H1 (cell line): Measurements from ENCODE around the gene ABHD4. TPM values are rescaled to one million over a fixed set of nuclear protein-coding genes. Genes with fewer than 3 reads are reported as not detected.

Experiments
- BACH1 ChIP-seq: IDR thresholded peaks from 2 replicates; pipeline ENCODE4 v1.6.1; 2012; ENCODE audit warnings: low read length, improper control_type of control experiment
- CTCF ChIP-seq, 3 experiments: IDR thresholded peaks; 1 replicate in 2 of 3; 2 replicates in 1 of 3; pipeline versions ENCODE4 v1.5.1 to v1.6.1; 2011; ENCODE audit warnings: low read length in 3 of 3, mild to moderate bottlenecking in 3 of 3, inconsistent platforms in 2 of 3, low read depth in 1 of 3, moderate library complexity in 1 of 3; ENCODE audit not compliant: insufficient read depth in 1 of 3; ENCODE audit errors: control extremely low read depth in 1 of 3
- MAFK ChIP-seq: IDR thresholded peaks from 2 replicates; pipeline ENCODE4 v1.6.1; 2012; ENCODE audit warnings: low read depth, mild to moderate bottlenecking, improper control_type of control experiment, low read length
- SIN3A ChIP-seq, 2 experiments: IDR thresholded peaks in 1 of 2; conservative IDR thresholded peaks in 1 of 2; 2 replicates each; pipeline ENCODE4 v1.6.1; 2011 to 2012; ENCODE audit warnings: low read length in 2 of 2, improper control_type of control experiment in 1 of 2, low read depth in 1 of 2, mild to moderate bottlenecking in 1 of 2
- SP1 ChIP-seq: IDR thresholded peaks from 2 replicates; pipeline ENCODE4 v1.6.1; 2011; ENCODE audit warnings: low read depth, low read length
- SRF ChIP-seq: IDR thresholded peaks from 2 replicates; pipeline ENCODE4 v1.6.1; 2011; ENCODE audit warnings: mild to moderate bottlenecking, low read depth, low read length, moderate library complexity
- TAF1 ChIP-seq: IDR thresholded peaks from 2 replicates; pipeline ENCODE4 v1.6.1; 2011; ENCODE audit warnings: mild to moderate bottlenecking, low read depth, low read length
- polyA plus RNA-seq, 7 experiments: library from polyadenylated mRNA; depleted of rRNA in 3 of 7; stranded (reverse) in 5 of 7; unstranded in 2 of 7; fragments of >200 nt in 5 of 7; fragments of 200-250 nt in 2 of 7; gene quantifications; 1 replicate in 5 of 7; 2 replicates in 1 of 7; 4 replicates in 1 of 7; pipeline versions ENCODE4 v1.2.1 to v1.2.3, GENCODE V29; 2011 to 2013; ENCODE audit warnings: missing spikeins in 2 of 7, mixed read lengths in 2 of 7
- total RNA-seq: library from RNA; stranded (reverse); fragmentation: NEBNext Ultra II Directional; extraction: Animal tissue kit (Norgen Biotek cat#: 25700); gene quantifications from 2 replicates; pipeline ENCODE4 v1.2.1, GENCODE V29; 2021

ABHD4 gene
- total and polyA plus RNA-seq, 2 of the 8 experiments (the other 6 are each of a cell fraction or from before 2014, with no cell fraction given) = 32.4 to 42.9 TPM

DNA sequence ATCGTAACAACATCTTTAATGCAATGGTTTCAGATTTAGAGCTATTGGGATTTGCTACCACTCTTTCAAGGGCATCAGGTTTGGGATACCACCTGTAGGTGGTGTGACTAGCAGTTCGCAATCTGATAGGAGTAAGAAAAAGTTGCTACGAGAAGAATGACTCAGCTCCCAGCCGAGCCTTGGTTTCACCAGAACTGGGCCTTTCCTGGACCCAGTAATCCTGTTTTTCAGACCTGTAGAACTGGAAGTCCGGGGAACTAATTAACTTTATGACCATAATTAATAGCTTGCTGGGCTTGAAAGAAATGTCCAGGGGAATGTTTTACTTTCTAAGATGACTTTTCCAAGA, 770 bp downstream of the ABHD4 start (continued):
- peak in 1 of 2 experiments; percentile 71; a peak in 2 of 4 replicates for TF ChIP-seq SIN3A (conservative IDR thresholded peaks at IDR 0.05 in 1 of 2, IDR thresholded peaks at IDR 0.05 in 1 of 2; ENCODE audit: low read depth in 1 of 2, low read length in 2 of 2)
- no peak for TF ChIP-seq SRF
- peak in 2 of 3 experiments; percentile 6 to 43; a peak in 1 of 4 replicates for TF ChIP-seq CTCF (IDR thresholded peaks at IDR 0.05; ENCODE audit: control extremely low read depth in 1 of 3, insufficient read depth in 1 of 3, low read depth in 1 of 3, low read length in 3 of 3)
- peak; percentile 87 for TF ChIP-seq BACH1
- TF ChIP-seq SP1 = no peak
- peak; percentile 75; the same call in 1 of the 2 replicates for TF ChIP-seq MAFK
- no peak for TF ChIP-seq TAF1
